Left lung (tissue), 10 donors: ENCODE data around the gene BGN. TPM values are rescaled to one million over a fixed set of nuclear protein-coding genes. Genes with fewer than 3 reads are reported as not detected.

ENCODE experiments used
- ATAC-seq: fragments of 200-7000 bp; cut with Tn5 transposase; one replicate; pipeline ENCODE4 v1.9.1; 2020; ENCODE audit warnings: moderate library complexity
- DNase-seq, 4 donors: peaks; one replicate each; pipeline ENCODE4 v3.0.0-alpha.2; 2013 to 2020
- H3K27ac ChIP-seq, 2 donors: fragments of 200-600 bp; sonication (generic) in 1 of 2; one replicate each; pipeline versions ENCODE4 v1.5.0 to v1.8.0; 2020 to 2021
- H3K27me3 ChIP-seq, 2 donors: fragments of 200-600 bp; sonication (generic) in 1 of 2; one replicate each; pipeline versions ENCODE4 v1.5.0 to v1.8.0; 2020 to 2021
- H3K36me3 ChIP-seq, 2 donors: fragments of 200-600 bp; sonication (generic) in 1 of 2; one replicate each; pipeline versions ENCODE4 v1.5.0 to v1.8.0; 2020 to 2021
- H3K4me1 ChIP-seq, 2 donors: fragments of 200-600 bp; one replicate each; pipeline ENCODE4 v1.8.0; 2021
- H3K4me3 ChIP-seq, 2 donors: fragments of 200-600 bp; sonication (generic) in 1 of 2; one replicate each; pipeline versions ENCODE4 v1.5.0 to v1.8.0; 2020 to 2021; ENCODE audit warnings: mild to moderate bottlenecking in 1 of 2
- H3K9me3 ChIP-seq, 2 donors: fragments of 200-600 bp; sonication (generic) in 1 of 2; one replicate each; pipeline versions ENCODE4 v1.5.0 to v1.8.0; 2020 to 2021
- intact Hi-C, 2 donors: fragments of 100-400 bp; cut with DNase I; formaldehyde crosslinking; loops; one replicate each; pipeline versions ENCODE4 v1.11.2 to v1.14.2; 2022
- polyA plus RNA-seq, 6 donors: library from polyadenylated mRNA; unstranded; fragments of 120-200 nt; gene quantifications; one replicate each; pipeline ENCODE4 v1.2.1, GENCODE V29; 2013; ENCODE audit not compliant: insufficient read length in 6 of 6
- total RNA-seq, 2 donors: library from RNA; stranded (reverse); fragmentation: NEBNext Ultra II Directional; extraction: Animal tissue kit (Norgen Biotek cat#: 25700); gene quantifications; one replicate each; pipeline ENCODE4 v1.2.1, GENCODE V29; 2021
- TF ChIP-seq, protein P1 (sequence below), 2 donors: fragments of 200-600 bp; sonication (generic) in 1 of 2; IDR thresholded peaks; one replicate each; pipeline versions ENCODE4 v1.5.0 to v1.8.0; 2021; ENCODE audit warnings: antibody characterized with exemption in 2 of 2
- donor health status: DM: no; HTN: yes; CAD: no.
- donor health status: DM: no; HTN: no; CAD: no.

BGN gene
- total and polyA plus RNA-seq, 8 donors = 175 to 492 (median 202) TPM

DNA sequence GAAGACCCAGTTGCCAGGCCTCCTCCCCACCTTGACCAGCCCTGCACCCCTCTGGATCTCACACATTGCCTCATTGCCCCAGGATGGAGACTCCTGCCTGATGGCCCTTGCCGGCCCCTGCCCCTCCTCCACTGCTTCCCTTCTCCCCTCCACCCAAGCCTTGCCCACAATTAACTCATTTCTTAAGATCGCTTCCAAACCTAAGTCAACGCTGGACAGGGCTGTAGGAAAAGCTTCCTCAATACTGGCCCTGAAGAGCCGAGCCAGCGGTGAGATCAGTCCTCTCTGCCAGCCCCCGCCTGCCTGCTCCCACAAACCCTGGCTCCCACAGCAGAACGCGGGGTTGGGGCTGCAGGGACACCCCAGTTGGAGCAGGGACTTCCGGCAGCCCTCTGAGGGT lies 16.9 kb upstream of the BGN start:
- H3K4me3 ChIP-seq = no peak overlapping the region
- H3K27ac ChIP-seq = peak overlapping the region in 1 of 2 donors; percentile 81
- peaks cover 0 to 6% of the 10 kb centered on the region in 2 donors for H3K27me3 ChIP-seq
- H3K9me3 ChIP-seq = no peaks in the 10 kb centered on the region
- TF ChIP-seq, protein P1, sequence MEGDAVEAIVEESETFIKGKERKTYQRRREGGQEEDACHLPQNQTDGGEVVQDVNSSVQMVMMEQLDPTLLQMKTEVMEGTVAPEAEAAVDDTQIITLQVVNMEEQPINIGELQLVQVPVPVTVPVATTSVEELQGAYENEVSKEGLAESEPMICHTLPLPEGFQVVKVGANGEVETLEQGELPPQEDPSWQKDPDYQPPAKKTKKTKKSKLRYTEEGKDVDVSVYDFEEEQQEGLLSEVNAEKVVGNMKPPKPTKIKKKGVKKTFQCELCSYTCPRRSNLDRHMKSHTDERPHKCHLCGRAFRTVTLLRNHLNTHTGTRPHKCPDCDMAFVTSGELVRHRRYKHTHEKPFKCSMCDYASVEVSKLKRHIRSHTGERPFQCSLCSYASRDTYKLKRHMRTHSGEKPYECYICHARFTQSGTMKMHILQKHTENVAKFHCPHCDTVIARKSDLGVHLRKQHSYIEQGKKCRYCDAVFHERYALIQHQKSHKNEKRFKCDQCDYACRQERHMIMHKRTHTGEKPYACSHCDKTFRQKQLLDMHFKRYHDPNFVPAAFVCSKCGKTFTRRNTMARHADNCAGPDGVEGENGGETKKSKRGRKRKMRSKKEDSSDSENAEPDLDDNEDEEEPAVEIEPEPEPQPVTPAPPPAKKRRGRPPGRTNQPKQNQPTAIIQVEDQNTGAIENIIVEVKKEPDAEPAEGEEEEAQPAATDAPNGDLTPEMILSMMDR (IDR thresholded peaks at IDR 0.05) = no peak
- no peaks in the 10 kb centered on the region for H3K36me3 ChIP-seq
- peak; percentile 12 for ATAC-seq
- H3K4me1 ChIP-seq = peaks cover 3 to 8% of the 10 kb centered on the region in 2 donors
- no peak for DNase-seq
- intact Hi-C loops = no loop called here

DNA sequence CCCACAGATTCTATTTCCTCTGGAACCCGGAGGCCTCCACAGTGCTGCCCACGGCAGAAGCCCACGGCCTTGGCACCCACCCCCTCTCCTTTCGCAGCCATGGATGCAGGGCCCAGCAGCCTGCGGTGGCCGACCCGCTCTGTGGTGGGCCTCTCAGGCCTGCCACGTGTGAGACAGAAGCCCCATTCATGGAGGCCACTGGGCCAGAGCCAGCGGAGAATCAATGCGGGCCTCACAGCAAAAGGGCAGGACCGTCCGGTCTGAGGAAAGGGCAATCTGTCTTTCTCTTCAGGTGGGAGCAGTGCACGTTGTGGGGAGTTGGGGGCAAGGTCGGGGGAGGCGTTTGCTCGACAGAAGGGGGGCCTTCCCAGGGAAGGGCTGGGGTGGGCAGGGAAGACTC lies 16.0 kb upstream of the BGN start:
- no peaks in the 10 kb centered on the region for H3K36me3 ChIP-seq
- H3K9me3 ChIP-seq = no peaks in the 10 kb centered on the region
- intact Hi-C loops = no loop called here
- ATAC-seq = no peak
- H3K27ac ChIP-seq = no peak overlapping the region
- peaks cover 3 to 8% of the 10 kb centered on the region in 2 donors for H3K4me1 ChIP-seq
- DNase-seq = no peak
- H3K27me3 ChIP-seq = peaks cover 0 to 6% of the 10 kb centered on the region in 2 donors
- H3K4me3 ChIP-seq = no peak overlapping the region
- TF ChIP-seq, protein P1 (IDR thresholded peaks at IDR 0.05) = no peak

DNA sequence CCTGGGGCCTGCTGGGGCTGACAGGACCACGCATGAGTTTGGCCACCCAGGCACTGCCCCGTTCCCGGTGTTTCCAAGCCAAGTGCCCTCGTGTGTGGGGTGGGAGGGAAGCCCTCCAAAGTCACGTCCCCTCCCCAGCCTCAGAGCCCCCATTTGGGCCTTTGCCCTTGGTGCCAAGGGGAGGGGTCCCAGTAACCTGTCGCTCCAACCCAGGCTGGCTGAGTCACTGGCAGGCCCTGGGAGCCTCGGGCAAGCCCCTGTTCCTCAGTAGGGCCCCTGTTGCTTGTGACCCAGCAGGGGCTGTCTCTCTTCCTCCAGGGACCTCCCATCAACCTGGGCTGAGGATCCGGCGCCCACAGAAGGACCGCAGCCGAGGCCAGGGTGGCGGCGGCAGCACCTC lies 13.7 kb upstream of the BGN start:
- ATAC-seq = no peak
- H3K36me3 ChIP-seq = no peaks in the 10 kb centered on the region
- H3K9me3 ChIP-seq = no peaks in the 10 kb centered on the region
- H3K4me3 ChIP-seq = no peak overlapping the region
- no peak for DNase-seq
- TF ChIP-seq, protein P1 (IDR thresholded peaks at IDR 0.05) = no peak
- H3K27me3 ChIP-seq = no peaks in the 10 kb centered on the region
- H3K27ac ChIP-seq = no peak overlapping the region
- no peaks in the 10 kb centered on the region for H3K4me1 ChIP-seq
- intact Hi-C loops = no loop called here

DNA sequence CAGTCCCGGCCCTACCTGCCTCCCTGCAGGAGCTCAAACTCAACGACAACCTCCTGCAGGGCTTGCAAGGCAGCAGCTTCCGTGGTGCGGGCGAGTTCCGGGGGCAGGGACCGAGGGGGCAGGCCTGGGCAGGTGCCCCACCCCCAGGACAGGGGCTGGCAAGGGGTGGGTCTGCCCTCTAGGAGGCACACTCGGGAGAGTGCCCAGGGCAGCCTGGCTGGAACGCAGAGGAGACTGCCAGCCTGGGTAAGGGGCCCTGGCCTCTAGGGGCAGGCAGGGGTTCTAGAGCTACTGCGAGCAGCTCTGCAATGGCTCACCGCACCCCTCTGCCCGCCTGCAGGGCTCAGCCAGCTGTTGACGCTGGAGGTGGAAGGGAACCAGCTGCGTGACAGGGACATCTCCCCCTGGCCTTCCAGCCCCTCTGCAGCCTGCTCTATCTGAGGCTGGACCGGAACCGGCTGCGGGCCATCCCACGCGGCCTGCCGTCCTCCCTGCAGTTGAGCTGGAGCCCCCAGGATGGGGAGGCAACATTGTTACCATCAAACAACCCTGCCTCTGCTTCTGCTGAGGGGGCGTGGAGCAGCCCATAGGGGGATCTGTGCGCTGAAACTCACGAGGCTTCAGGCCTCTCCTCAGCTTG lies 12.3 kb upstream of the BGN start:
- no peaks in the 10 kb centered on the region for H3K36me3 ChIP-seq
- DNase-seq = no peak
- TF ChIP-seq, protein P1 (IDR thresholded peaks at IDR 0.05) = no peak
- no peak for ATAC-seq
- intact Hi-C loops = no loop called here
- no peaks in the 10 kb centered on the region for H3K4me1 ChIP-seq
- H3K9me3 ChIP-seq = no peaks in the 10 kb centered on the region
- no peaks in the 10 kb centered on the region for H3K27me3 ChIP-seq
- no peak overlapping the region for H3K27ac ChIP-seq
- H3K4me3 ChIP-seq = no peak overlapping the region

DNA sequence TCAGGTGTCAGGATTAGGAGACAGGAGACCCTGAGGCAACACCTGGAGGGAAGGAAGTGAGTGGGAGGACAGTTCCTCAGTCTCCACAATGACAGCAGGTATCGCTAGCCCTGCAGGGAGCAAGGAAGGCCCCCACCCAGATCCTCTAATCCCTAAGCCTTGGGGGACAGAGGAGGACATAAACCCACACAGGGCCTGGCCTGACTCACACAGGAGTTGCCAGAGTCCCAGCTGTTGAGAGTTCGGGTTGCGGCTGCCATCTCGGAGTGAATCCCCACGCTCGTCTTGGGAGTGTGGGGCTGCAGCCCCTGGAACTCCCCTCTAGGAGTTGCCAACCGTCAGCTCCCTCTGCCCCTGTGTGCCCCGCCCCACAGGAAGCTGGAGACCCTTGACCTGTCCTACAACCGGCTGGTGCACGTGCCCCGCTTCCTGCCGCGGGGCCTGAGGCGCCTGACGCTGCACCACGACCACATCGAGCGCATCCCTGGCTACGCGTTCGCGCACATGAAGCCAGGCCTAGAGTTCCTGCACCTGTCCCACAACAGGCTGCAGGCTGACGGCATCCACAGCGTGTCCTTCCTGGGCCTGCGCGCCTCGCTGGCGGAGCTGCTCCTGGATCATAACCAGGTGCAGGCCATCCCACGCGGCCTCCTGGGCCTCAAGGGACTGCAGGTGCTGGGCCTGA lies 9.2 kb upstream of the BGN start:
- Histone ChIP-seq H3K4me3 (no peak overlapping the region), H3K4me1 (peaks cover 0 to 7% of the 10 kb centered on the region in 2 donors), H3K27me3 (no peaks in the 10 kb centered on the region), H3K36me3 (no peaks in the 10 kb centered on the region), H3K27ac (no peak overlapping the region), H3K9me3 (no peaks in the 10 kb centered on the region)
- TF ChIP-seq, protein P1 (IDR thresholded peaks at IDR 0.05) = no peak
- no peak for DNase-seq
- intact Hi-C loops = no loop called here
- no peak for ATAC-seq
